Effector memory CD8-positive, alpha-beta T cell (primary cell): Measurements from ENCODE around the gene LYVE1.

Experiments used
- ATAC-seq: fragments of 150-1000 bp; cut with Tn5 transposase; replicated peaks from 2 replicates; pipeline ENCODE4 v1.10.0; 2021; ENCODE audit warnings: mild to moderate bottlenecking, moderate library complexity
- DNase-seq, 3 experiments: peaks; one replicate each; pipeline ENCODE4 v3.0.0; 2021
- H3K27ac Mint-ChIP-seq, 2 donors: one replicate each; pipeline ENCODE4 v1.8.0; 2022; ENCODE audit warnings: mild to moderate bottlenecking in 2 of 2, mixed read lengths in 2 of 2, moderate library complexity in 2 of 2
- H3K27me3 Mint-ChIP-seq, 2 donors: one replicate each; pipeline ENCODE4 v1.8.0; 2022; ENCODE audit warnings: mixed read lengths in 2 of 2
- H3K36me3 Mint-ChIP-seq: one replicate; pipeline ENCODE4 v1.8.0; 2022; ENCODE audit warnings: mild to moderate bottlenecking, moderate library complexity, mixed read lengths; ENCODE audit not compliant: insufficient read depth
- H3K4me1 Mint-ChIP-seq, 2 donors: one replicate each; pipeline ENCODE4 v1.8.0; 2022; ENCODE audit warnings: low read depth in 2 of 2, mixed read lengths in 2 of 2
- H3K4me3 Mint-ChIP-seq, 2 donors: one replicate each; pipeline ENCODE4 v1.8.0; 2022; ENCODE audit warnings: mild to moderate bottlenecking in 2 of 2, mixed read lengths in 2 of 2, moderate library complexity in 2 of 2
- H3K9me3 Mint-ChIP-seq, 2 donors: one replicate each; pipeline ENCODE4 v1.8.0; 2022; ENCODE audit warnings: mixed read lengths in 2 of 2
- total RNA-seq, 9 experiments: gene quantifications; one replicate each; lab custom pipeline; 2026; lab: John Stamatoyannopoulos, UW

LYVE1 gene, protein sequence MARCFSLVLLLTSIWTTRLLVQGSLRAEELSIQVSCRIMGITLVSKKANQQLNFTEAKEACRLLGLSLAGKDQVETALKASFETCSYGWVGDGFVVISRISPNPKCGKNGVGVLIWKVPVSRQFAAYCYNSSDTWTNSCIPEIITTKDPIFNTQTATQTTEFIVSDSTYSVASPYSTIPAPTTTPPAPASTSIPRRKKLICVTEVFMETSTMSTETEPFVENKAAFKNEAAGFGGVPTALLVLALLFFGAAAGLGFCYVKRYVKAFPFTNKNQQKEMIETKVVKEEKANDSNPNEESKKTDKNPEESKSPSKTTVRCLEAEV
- total RNA-seq: 0 reads per million in 9 experiments

DNA sequence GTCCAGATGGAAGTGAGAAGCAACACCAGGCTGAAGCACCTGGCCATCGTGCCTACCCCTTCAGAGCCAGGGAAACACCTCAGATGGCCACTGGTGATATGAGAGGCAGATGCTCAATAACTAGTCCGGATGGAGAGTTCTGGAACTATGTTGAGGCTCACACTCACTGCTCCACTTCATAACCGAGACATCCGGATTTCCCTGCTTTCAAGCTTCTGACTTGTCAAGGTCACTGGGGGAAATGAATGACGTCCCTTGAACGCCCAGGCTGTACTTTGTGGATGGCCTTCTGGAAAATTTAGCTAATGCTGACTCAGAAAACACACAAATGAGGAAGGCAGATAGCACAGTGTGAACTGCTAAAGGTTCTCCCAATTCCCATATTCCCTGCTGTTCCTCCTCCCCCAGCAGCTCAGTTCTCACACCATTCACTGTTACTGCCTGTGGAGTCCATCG lies at the start of gene LYVE1:
Gene LYVE1 (minus strand): TSS at position 180 of the 456 bp plus-strand sequence. CDS start 133 bp downstream, at position 47.
- DNase-seq: no peak
- Mint-ChIP-seq H3K4me1 (no peaks in the 10 kb centered on the region), H3K9me3 (no peaks in the 10 kb centered on the region), H3K27me3 (peaks cover 28 to 59% of the 10 kb centered on the region in 2 donors), H3K36me3 (no peaks in the 10 kb centered on the region), H3K27ac (peak within 1 kb of the TSS in 1 of 2 donors; percentile 24), H3K4me3 (no peak within 1 kb of the TSS)
- no peak for ATAC-seq

DNA sequence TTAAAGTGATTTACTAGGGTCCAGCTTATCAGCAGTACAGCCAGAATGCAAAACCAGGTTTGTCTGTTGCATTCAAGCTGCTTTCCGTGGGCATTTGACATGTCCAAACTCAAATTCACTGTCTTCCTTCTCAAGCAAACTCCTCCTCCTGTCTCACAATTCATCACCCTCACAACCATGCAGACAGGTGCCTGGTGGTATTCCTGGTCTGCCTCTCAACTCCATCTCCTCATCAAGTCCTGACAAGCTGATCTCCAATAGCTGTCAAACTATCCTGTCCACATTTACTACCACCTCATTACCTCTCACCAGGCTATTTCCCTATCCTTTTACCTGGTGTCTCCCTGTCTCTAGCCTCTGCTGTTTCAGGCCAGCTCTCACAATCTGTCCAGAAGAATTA lies 49.1 kb upstream of the LYVE1 start:
- Mint-ChIP-seq H3K4me1 (no peaks in the 10 kb centered on the region), H3K27me3 (peaks cover 18 to 20% of the 10 kb centered on the region in 2 donors), H3K36me3 (peaks cover 2% of the 10 kb centered on the region), H3K27ac (no peak overlapping the region), H3K4me3 (no peak overlapping the region), H3K9me3 (no peaks in the 10 kb centered on the region)
- DNase-seq: no peak
- ATAC-seq: no peak

DNA sequence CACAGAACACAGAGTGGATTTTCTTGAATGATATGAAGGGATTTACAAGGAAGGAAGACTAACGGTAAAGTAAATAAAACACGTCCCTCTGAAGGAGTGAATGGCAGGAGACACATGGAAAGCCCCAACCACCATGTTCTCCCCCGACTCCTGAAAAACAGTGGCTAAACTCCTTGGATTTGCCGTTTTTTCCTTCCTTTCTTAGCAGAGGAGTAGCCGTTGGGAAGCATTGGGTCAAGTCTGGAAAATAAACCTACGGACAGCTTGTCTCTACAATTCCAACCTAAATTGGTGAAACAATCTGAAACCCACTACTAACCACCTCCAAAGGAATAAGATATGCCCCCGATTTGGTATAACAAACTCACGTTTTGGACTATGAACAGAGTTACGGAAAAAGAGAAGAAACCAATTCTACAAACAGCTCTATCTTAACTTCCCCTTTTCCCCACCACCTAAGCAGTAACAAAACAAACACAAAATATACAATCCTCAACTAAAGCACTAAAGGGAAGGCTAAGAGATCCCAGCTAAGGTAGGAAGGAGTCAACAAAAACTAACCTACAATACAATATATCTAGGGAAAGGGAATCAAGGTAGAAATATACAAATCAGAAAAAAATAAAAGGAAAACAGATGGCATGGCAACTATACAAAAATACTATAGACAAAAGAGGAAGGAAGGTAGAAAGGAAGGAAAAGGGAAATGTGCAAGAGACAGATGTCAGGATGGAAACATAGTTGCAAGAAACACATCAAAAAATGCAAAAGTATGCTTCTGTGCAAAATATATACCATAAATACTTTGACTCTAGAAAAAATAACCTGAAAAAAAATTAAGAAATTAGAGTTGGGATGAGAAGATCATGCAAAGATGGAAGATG lies 43.8 kb upstream of the LYVE1 start:
- Mint-ChIP-seq H3K36me3 (peaks cover 2% of the 10 kb centered on the region), H3K27ac (no peak overlapping the region), H3K4me3 (no peak overlapping the region), H3K9me3 (no peaks in the 10 kb centered on the region), H3K4me1 (no peaks in the 10 kb centered on the region), H3K27me3 (peaks cover 52 to 55% of the 10 kb centered on the region in 2 donors)
- DNase-seq (no peak), ATAC-seq (no peak)

DNA sequence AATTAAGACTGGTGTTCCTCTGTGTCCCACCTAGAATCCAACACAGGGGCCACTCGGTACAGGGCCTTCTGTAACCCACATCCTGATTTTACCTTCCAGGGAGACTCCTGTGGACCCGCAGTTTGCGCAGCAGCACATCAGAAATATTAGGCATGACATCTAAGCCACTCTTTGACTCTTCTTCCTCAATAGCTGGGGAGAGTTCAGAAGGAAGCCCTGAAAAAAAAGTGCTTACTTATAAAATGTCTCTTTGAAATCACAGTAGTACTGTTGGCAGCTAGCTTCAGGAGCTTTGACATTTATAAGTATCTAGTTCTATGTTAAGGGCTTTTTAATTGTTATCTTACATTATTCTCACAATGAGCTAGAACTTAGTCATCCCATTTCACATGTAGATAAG lies 41.2 kb upstream of the LYVE1 start:
- Mint-ChIP-seq H3K27me3 (peaks cover 67 to 73% of the 10 kb centered on the region in 2 donors), H3K4me3 (no peak overlapping the region), H3K4me1 (no peaks in the 10 kb centered on the region), H3K9me3 (no peaks in the 10 kb centered on the region), H3K36me3 (peaks cover 2% of the 10 kb centered on the region), H3K27ac (no peak overlapping the region)
- DNase-seq (no peak), ATAC-seq (no peak)

DNA sequence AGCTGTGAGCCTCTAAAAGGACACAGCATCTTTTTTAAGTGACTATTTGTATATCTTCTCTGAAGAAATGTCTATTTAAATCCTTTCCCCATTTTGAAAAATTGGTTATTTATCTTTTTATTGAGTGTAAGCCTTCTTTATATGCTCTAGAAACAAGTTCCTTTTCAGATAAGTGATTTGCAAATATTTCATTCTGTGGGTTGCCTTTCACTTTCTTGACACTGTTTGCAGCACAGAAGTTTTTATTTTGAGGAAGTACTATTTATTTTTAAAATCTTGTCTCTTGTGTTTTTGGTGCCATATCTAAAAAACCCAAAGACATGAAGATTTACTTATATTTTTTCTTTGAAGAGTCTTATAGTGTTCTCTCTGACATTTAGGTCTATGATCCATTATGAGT lies 40.1 kb upstream of the LYVE1 start:
- Mint-ChIP-seq H3K27ac (no peak overlapping the region), H3K9me3 (no peaks in the 10 kb centered on the region), H3K36me3 (no peaks in the 10 kb centered on the region), H3K4me3 (no peak overlapping the region), H3K4me1 (no peaks in the 10 kb centered on the region), H3K27me3 (peaks cover 58 to 72% of the 10 kb centered on the region in 2 donors)
- DNase-seq (no peak), ATAC-seq (no peak)

DNA sequence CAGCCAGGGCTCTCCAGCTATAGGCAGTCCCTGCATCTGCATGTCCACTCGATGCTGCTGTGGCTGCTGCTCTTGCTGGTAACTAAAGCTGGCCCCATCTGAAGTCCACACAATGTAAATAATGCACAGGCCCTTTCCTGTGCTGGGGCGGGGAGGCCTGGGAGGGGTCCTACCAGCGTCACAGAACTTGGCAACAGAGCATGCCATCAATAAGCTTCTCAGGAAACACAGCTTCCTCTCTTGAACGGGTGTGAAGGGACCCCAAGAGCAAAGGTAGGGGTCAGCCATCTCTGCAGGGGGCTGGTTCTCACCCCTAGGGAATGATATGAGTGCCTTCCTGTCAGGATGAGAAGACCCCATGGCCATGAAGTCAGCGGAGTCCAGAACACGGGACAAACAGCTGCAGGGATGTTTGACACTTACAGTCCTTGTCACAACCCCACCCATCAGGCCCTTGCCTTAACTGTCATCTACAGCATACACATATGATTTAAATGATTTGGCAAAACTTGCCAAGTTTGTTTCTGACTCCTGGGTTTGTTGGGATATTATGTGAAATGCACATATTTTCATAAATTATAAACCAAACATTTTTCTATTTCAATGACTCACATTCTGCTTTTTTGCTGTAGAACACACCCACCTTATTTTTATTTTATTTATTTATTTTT lies 39.1 kb upstream of the LYVE1 start:
- no peak for ATAC-seq
- Mint-ChIP-seq H3K27me3 (peaks cover 48 to 62% of the 10 kb centered on the region in 2 donors), H3K27ac (no peak overlapping the region)

DNA sequence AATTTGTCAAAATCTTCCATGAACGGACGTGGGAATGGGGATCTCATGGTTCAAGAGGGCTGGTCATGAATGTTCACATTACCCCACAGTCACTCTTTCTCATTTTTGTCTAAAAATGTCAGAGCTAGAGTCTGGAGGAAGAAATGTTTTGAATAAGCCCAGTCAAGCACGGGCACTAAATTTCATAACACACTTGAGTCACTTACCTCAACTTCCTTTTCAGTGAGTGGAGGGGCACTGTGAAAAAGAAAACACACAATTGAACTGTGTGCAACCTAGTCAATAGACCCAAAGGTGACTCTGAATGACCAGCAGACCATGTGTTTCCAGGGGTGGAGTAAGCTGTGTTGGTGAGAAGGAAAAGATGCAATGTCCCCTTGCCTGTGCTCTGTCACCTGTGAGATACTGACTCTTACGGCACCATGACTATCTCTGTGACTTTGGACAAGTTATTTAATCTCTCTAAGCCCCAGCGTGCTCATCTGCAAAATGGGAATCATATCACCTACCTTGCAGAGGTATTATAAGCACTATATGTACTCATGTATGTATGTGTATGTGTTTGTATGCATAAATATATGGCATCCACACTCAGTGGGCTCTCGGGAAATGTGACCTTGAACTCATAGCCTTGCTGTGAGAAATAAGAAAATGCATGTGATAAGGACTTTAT lies 38.2 kb upstream of the LYVE1 start:
- no peaks in the 10 kb centered on the region for H3K4me1 Mint-ChIP-seq
- H3K4me3 Mint-ChIP-seq: no peak overlapping the region
- ATAC-seq: peak; percentile 27

More for the DNA sequence above, 39.1 kb upstream of the LYVE1 start:
- H3K9me3 Mint-ChIP-seq: no peaks in the 10 kb centered on the region
- H3K4me1 Mint-ChIP-seq: no peaks in the 10 kb centered on the region
- no peak for DNase-seq
- H3K4me3 Mint-ChIP-seq: no peak overlapping the region
- H3K36me3 Mint-ChIP-seq: no peaks in the 10 kb centered on the region

DNA sequence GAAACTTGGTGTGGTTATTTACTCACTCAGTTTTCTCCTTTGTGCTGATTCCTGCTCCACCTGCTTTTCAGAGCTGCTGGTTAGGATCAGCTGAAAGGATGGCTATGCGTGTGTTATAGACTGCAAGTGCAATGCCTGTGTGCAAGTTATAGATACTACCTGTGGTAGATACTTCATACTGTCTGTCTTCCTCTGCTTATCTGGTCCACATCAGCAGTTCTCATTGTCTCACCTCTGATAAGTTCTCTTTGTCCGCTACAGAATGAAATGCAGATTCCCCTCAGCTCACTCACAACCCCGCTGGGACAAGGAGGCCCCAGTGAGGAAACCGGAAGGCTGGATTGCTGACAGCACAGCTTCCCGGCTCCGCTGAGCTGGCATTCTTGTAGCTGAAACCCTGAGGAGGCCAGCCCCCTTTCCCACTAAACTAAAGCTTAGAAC lies 37.5 kb upstream of the LYVE1 start:
- H3K4me3 Mint-ChIP-seq: no peak overlapping the region
- ATAC-seq: no peak
- H3K4me1 Mint-ChIP-seq: no peaks in the 10 kb centered on the region
- H3K9me3 Mint-ChIP-seq: no peaks in the 10 kb centered on the region
- no peaks in the 10 kb centered on the region for H3K36me3 Mint-ChIP-seq
- peaks cover 41 to 57% of the 10 kb centered on the region in 2 donors for H3K27me3 Mint-ChIP-seq
- no peak for DNase-seq
- no peak overlapping the region for H3K27ac Mint-ChIP-seq

More for the DNA sequence above, 38.2 kb upstream of the LYVE1 start:
- Mint-ChIP-seq H3K9me3 (no peaks in the 10 kb centered on the region), H3K27me3 (peaks cover 41 to 57% of the 10 kb centered on the region in 2 donors), H3K27ac (no peak overlapping the region), H3K36me3 (no peaks in the 10 kb centered on the region)
- DNase-seq: no peak

DNA sequence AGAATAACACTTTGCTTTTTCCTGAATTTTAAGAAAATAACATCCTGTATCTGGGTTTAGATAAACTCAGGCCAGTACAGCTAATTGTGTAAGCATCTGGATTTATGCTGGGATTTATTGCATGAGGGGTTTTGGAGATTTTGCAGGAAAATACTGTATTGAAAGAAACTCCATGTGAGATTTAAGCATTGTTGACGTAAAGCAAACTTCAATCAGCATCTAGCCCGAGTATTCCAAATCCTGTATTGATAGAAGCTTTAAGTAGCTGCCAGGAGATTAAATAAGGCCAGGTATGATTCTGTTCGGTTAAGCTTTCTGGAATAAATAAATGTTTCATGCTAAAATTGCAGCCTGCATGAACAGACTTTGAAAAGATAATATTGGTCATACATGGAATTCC lies 36.3 kb upstream of the LYVE1 start:
- Mint-ChIP-seq H3K36me3 (no peaks in the 10 kb centered on the region), H3K27me3 (peaks cover 37 to 58% of the 10 kb centered on the region in 2 donors), H3K9me3 (no peaks in the 10 kb centered on the region), H3K4me1 (no peaks in the 10 kb centered on the region), H3K4me3 (no peak overlapping the region), H3K27ac (no peak overlapping the region)
- ATAC-seq (no peak), DNase-seq (no peak)

DNA sequence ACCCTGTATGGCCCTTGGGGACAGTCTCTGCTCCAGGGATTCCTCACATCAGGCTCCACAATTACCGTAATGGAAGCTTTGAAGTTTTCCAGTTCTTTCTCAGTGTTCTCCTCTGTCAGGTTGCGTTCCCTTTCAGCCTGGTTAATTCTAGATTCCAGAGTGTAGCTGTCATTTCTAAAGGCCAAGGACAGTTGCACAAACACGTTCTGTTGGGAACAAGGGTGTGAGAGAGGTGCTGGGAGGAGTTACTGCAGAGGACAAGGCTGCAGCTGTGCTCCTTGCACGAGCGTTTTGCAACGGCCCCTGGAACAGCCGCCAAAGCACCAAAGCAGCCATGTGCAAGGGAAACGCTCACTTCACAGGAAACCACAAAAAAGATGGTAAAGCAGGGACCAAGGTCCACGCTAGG lies 35.9 kb upstream of the LYVE1 start:
- no peak overlapping the region for H3K4me3 Mint-ChIP-seq
- no peak for ATAC-seq
- no peak overlapping the region for H3K27ac Mint-ChIP-seq
- H3K4me1 Mint-ChIP-seq: no peaks in the 10 kb centered on the region
- no peak for DNase-seq
- H3K9me3 Mint-ChIP-seq: no peaks in the 10 kb centered on the region
- no peaks in the 10 kb centered on the region for H3K36me3 Mint-ChIP-seq
- H3K27me3 Mint-ChIP-seq: peaks cover 37 to 54% of the 10 kb centered on the region in 2 donors

DNA sequence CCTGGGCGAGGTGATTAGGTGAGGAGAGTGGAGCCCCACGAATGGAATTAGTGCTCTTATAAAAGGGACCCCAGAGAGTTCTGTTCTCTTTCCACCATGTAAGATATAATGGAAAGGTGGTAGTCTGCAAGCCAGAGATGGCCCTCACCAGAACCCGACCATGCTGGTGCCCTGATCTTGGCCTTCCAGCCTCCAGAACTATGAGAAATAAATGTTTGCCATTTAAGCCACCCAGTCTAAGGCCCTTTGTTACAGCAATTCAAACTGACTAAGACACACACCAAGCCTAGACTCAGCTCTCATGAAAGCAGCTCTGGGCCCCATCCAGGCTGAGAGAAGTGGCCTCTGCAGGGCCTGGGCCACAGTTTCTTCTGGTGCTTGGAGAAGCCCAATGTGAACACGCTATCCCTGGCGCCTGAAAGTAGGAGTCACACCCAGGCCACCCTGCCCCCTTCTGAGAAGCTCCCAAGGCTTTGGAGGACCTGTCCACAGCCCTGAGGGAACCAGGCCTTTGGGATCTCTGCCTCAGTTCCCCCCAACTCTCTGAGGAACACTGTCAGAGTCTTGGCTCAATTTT lies 35.3 kb upstream of the LYVE1 start:
- peaks cover 32 to 49% of the 10 kb centered on the region in 2 donors for H3K27me3 Mint-ChIP-seq

DNA sequence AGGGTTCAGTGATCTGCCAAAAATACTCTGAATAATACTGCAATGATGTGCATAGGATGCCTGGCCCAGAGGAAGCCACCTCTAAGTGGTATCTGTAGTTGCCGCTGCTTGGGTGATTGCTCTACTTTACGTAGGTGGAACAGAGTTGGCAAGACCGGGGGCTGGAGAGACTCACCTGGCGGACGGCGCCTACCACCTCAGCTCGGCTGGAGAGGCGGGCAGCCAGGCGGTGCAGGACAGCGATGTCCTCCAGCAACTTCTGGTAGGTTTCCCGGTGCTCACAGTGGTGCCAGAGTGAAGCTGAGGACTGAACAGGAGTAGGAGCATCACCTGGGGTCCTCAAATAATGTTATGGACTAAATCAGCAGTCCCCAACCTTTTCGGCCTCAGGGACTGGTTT lies 34.5 kb upstream of the LYVE1 start:
- ATAC-seq (no peak), DNase-seq (no peak)
- Mint-ChIP-seq H3K27ac (no peak overlapping the region), H3K27me3 (peaks cover 31 to 49% of the 10 kb centered on the region in 2 donors), H3K36me3 (no peaks in the 10 kb centered on the region), H3K4me3 (no peak overlapping the region), H3K9me3 (no peaks in the 10 kb centered on the region), H3K4me1 (no peaks in the 10 kb centered on the region)

More for the DNA sequence above, 35.3 kb upstream of the LYVE1 start:
- H3K9me3 Mint-ChIP-seq: no peaks in the 10 kb centered on the region
- H3K4me1 Mint-ChIP-seq: no peaks in the 10 kb centered on the region
- H3K27ac Mint-ChIP-seq: no peak overlapping the region
- no peak overlapping the region for H3K4me3 Mint-ChIP-seq
- ATAC-seq (no peak), DNase-seq (no peak)
- H3K36me3 Mint-ChIP-seq: no peaks in the 10 kb centered on the region
